ENCODE results near the gene SPARC.

SPARC gene

GRCh38 chr5:151724360-151724759, 37.6 kb upstream of the SPARC start:
- Histone ChIP-seq H3K9me3 (ENCODE audit: control extremely low read depth in 1 of 5, control insufficient read depth in 4 of 5, insufficient read depth in 2 of 5, low read depth in 1 of 5, low read length in 4 of 5) (peaks cover 0 to 4% (median 0%) of the 10 kb centered on the region in 5 experiments), H3K36me3 (ENCODE audit: control insufficient read depth in 4 of 4, insufficient read depth in 4 of 4, low read length in 3 of 4) (peaks cover 0 to 2% (median 0%) of the 10 kb centered on the region in 4 experiments), H3K27me3 (replicated peaks in 2 of 5; ENCODE audit: control insufficient read depth in 4 of 5, insufficient read depth in 5 of 5, low read length in 4 of 5) (no peaks in the 10 kb centered on the region), H3K4me1 (ENCODE audit: control extremely low read depth in 1 of 4, control insufficient read depth in 4 of 4, insufficient read depth in 4 of 4, low read length in 3 of 4) (peaks cover 6 to 18% (median 10%) of the 10 kb centered on the region in 4 experiments), H3K4me3 (ENCODE audit: control insufficient read depth in 1 of 7, extremely low read depth in 1 of 7, insufficient read depth in 4 of 7, low read depth in 2 of 7, low read length in 6 of 7) (no peak overlapping the region), H3K27ac (ENCODE audit: insufficient read depth in 1 of 2, low read depth in 1 of 2, low read length in 2 of 2, poor library complexity in 1 of 2, severe bottlenecking in 2 of 2) (no peak overlapping the region)
- POLR2A ChIA-PET: no interaction called here
- DNase-seq: no peak
- 100% methylated on average over 2 of the region's 2 CpGs for WGBS (ENCODE audit: insufficient coverage)
- CTCF ChIA-PET: no interaction called here

DNA sequence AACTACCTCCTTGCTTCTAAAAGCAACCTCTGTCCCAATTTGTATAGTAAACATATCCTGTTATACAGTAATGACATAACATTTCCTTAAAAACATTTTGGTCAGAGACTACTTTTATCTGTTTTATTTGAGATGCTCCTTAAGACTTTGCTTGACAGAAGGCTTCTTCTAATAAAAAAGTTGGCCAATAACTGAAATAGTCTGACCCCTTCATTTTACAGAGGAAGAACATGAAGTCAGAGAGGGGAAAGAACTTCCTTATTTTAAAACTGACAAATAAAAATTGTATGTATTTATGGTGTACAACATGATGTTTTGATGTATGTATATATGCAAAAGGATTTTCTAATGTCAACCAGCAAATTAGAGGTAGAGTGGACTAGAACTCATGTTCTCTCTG, 35.8 kb upstream of the SPARC start:
- ChIA-PET POLR2A (no interaction called here), CTCF (interaction anchor here (0.8 to 9.2 kb wide), 7 partner anchors 11 to 70 kb away, joined by 3 to 113 read pairs (median 5); no protein-coding TSS in a partner anchor)
- no peaks in the 10 kb centered on the region for H3K9me3 ChIP-seq (ENCODE audit: control extremely low read depth in 1 of 5, control insufficient read depth in 4 of 5, insufficient read depth in 2 of 5, low read depth in 1 of 5, low read length in 4 of 5)
- H3K36me3 ChIP-seq (ENCODE audit: control insufficient read depth in 4 of 4, insufficient read depth in 4 of 4, low read length in 3 of 4): peaks cover 0 to 2% (median 0%) of the 10 kb centered on the region in 4 experiments
- H3K27ac ChIP-seq (ENCODE audit: insufficient read depth in 1 of 2, low read depth in 1 of 2, low read length in 2 of 2, poor library complexity in 1 of 2, severe bottlenecking in 2 of 2): no peak overlapping the region
- H3K4me1 ChIP-seq (ENCODE audit: control extremely low read depth in 1 of 4, control insufficient read depth in 4 of 4, insufficient read depth in 4 of 4, low read length in 3 of 4): peaks cover 6 to 18% (median 10%) of the 10 kb centered on the region in 4 experiments
- H3K27me3 ChIP-seq (replicated peaks in 2 of 5; ENCODE audit: control insufficient read depth in 4 of 5, insufficient read depth in 5 of 5, low read length in 4 of 5): no peaks in the 10 kb centered on the region
- DNase-seq: no peak
- no peak overlapping the region for H3K4me3 ChIP-seq (ENCODE audit: control insufficient read depth in 1 of 7, extremely low read depth in 1 of 7, insufficient read depth in 4 of 7, low read depth in 2 of 7, low read length in 6 of 7)

- H3K4me3 ChIP-seq (ENCODE audit: control insufficient read depth in 1 of 7, extremely low read depth in 1 of 7, insufficient read depth in 4 of 7, low read depth in 2 of 7, low read length in 6 of 7): no peak overlapping the region
- H3K4me1 ChIP-seq (ENCODE audit: control extremely low read depth in 1 of 4, control insufficient read depth in 4 of 4, insufficient read depth in 4 of 4, low read length in 3 of 4): peaks cover 6 to 18% (median 10%) of the 10 kb centered on the region in 4 experiments
- ChIA-PET CTCF (interaction anchor here (0.8 to 9.2 kb wide), 8 partner anchors 10 to 69 kb away, joined by 3 to 113 read pairs (median 6); no protein-coding TSS in a partner anchor), POLR2A (no interaction called here)
- DNase-seq: no peak
- H3K27me3 ChIP-seq (replicated peaks in 2 of 5; ENCODE audit: control insufficient read depth in 4 of 5, insufficient read depth in 5 of 5, low read length in 4 of 5): no peaks in the 10 kb centered on the region
- H3K9me3 ChIP-seq (ENCODE audit: control extremely low read depth in 1 of 5, control insufficient read depth in 4 of 5, insufficient read depth in 2 of 5, low read depth in 1 of 5, low read length in 4 of 5): no peaks in the 10 kb centered on the region
- H3K36me3 ChIP-seq (ENCODE audit: control insufficient read depth in 4 of 4, insufficient read depth in 4 of 4, low read length in 3 of 4): peaks cover 0 to 2% (median 0%) of the 10 kb centered on the region in 4 experiments
- peak overlapping the region in 1 of 2 experiments; percentile 27 for H3K27ac ChIP-seq (ENCODE audit: insufficient read depth in 1 of 2, low read depth in 1 of 2, low read length in 2 of 2, poor library complexity in 1 of 2, severe bottlenecking in 2 of 2)
These were observed 35.2 kb upstream of the SPARC start for GRCh38 chr5:151721812-151722391.

DNA sequence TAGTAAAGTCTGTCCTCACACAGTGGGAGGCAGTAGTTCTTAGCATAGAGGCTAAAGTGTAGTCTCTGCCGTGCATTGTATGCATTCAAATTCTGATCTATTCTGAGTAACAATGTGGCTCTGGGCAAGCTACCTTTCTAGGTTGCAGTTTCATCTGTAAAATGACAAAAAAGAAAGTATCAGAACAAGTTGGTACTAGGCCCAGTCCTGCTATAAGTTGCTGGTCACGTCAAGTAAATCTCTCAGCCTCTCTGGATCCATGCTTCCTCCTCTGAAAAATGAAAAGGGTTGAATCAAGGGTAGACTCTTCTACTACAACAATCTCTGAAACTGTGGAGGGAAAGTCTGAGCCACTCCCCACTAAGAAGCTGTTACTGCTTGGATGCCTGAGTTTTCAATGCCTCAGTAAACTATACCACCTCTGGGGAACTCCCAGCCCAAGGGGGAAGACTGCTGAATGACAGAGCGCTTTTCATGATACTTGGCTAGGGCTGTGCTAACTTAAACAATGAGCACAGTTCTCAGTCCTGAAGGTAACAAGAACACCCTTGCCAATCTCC, 34.5 kb upstream of the SPARC start:
- H3K36me3 ChIP-seq (ENCODE audit: control insufficient read depth in 4 of 4, insufficient read depth in 4 of 4, low read length in 3 of 4): no peaks in the 10 kb centered on the region
- no peaks in the 10 kb centered on the region for H3K27me3 ChIP-seq (replicated peaks in 2 of 5; ENCODE audit: control insufficient read depth in 4 of 5, insufficient read depth in 5 of 5, low read length in 4 of 5)
- H3K4me1 ChIP-seq (ENCODE audit: control extremely low read depth in 1 of 4, control insufficient read depth in 4 of 4, insufficient read depth in 4 of 4, low read length in 3 of 4): peaks cover 6 to 18% (median 10%) of the 10 kb centered on the region in 4 experiments
- H3K27ac ChIP-seq (ENCODE audit: insufficient read depth in 1 of 2, low read depth in 1 of 2, low read length in 2 of 2, poor library complexity in 1 of 2, severe bottlenecking in 2 of 2): peak overlapping the region in 1 of 2 experiments; percentile 27
- CTCF ChIA-PET: interaction anchor here (0.6 to 9.2 kb wide), 11 partner anchors 13 to 69 kb away, joined by 3 to 113 read pairs (median 5); no protein-coding TSS in a partner anchor
- WGBS (ENCODE audit: insufficient coverage): 93% methylated on average over 3 of the region's 3 CpGs
- POLR2A ChIA-PET: no interaction called here
- DNase-seq: peak in 2 of 3 donors; percentile 66 to 67
- H3K9me3 ChIP-seq (ENCODE audit: control extremely low read depth in 1 of 5, control insufficient read depth in 4 of 5, insufficient read depth in 2 of 5, low read depth in 1 of 5, low read length in 4 of 5): no peaks in the 10 kb centered on the region
- no peak overlapping the region for H3K4me3 ChIP-seq (ENCODE audit: control insufficient read depth in 1 of 7, extremely low read depth in 1 of 7, insufficient read depth in 4 of 7, low read depth in 2 of 7, low read length in 6 of 7)

- ChIA-PET POLR2A (no interaction called here), CTCF (interaction anchor here (0.8 to 9.2 kb wide), 11 partner anchors 9 to 68 kb away, joined by 3 to 113 read pairs (median 4); no protein-coding TSS in a partner anchor)
- Histone ChIP-seq H3K4me3 (ENCODE audit: control insufficient read depth in 1 of 7, extremely low read depth in 1 of 7, insufficient read depth in 4 of 7, low read depth in 2 of 7, low read length in 6 of 7) (no peak overlapping the region), H3K9me3 (ENCODE audit: control extremely low read depth in 1 of 5, control insufficient read depth in 4 of 5, insufficient read depth in 2 of 5, low read depth in 1 of 5, low read length in 4 of 5) (no peaks in the 10 kb centered on the region), H3K36me3 (ENCODE audit: control insufficient read depth in 4 of 4, insufficient read depth in 4 of 4, low read length in 3 of 4) (no peaks in the 10 kb centered on the region), H3K27ac (ENCODE audit: insufficient read depth in 1 of 2, low read depth in 1 of 2, low read length in 2 of 2, poor library complexity in 1 of 2, severe bottlenecking in 2 of 2) (no peak overlapping the region), H3K4me1 (ENCODE audit: control extremely low read depth in 1 of 4, control insufficient read depth in 4 of 4, insufficient read depth in 4 of 4, low read length in 3 of 4) (peaks cover 6 to 18% (median 10%) of the 10 kb centered on the region in 4 experiments), H3K27me3 (replicated peaks in 2 of 5; ENCODE audit: control insufficient read depth in 4 of 5, insufficient read depth in 5 of 5, low read length in 4 of 5) (no peaks in the 10 kb centered on the region)
- WGBS (ENCODE audit: insufficient coverage): 100% methylated on average over 2 of the region's 2 CpGs
- no peak for DNase-seq
These were observed 33.5 kb upstream of the SPARC start for GRCh38 chr5:151720215-151720614.

- no peaks in the 10 kb centered on the region for H3K9me3 ChIP-seq (ENCODE audit: control extremely low read depth in 1 of 5, control insufficient read depth in 4 of 5, insufficient read depth in 2 of 5, low read depth in 1 of 5, low read length in 4 of 5)
- CTCF ChIA-PET: interaction anchor here (0.8 to 9.2 kb wide), 14 partner anchors 10 to 67 kb away, joined by 3 to 113 read pairs (median 4); no protein-coding TSS in a partner anchor
- peaks cover 6 to 18% (median 10%) of the 10 kb centered on the region in 4 experiments for H3K4me1 ChIP-seq (ENCODE audit: control extremely low read depth in 1 of 4, control insufficient read depth in 4 of 4, insufficient read depth in 4 of 4, low read length in 3 of 4)
- H3K4me3 ChIP-seq (ENCODE audit: control insufficient read depth in 1 of 7, extremely low read depth in 1 of 7, insufficient read depth in 4 of 7, low read depth in 2 of 7, low read length in 6 of 7): no peak overlapping the region
- DNase-seq: peak; percentile 19 to 50 (median 39)
- 100% methylated on average over 4 of the region's 6 CpGs for WGBS (ENCODE audit: insufficient coverage)
- H3K27ac ChIP-seq (ENCODE audit: insufficient read depth in 1 of 2, low read depth in 1 of 2, low read length in 2 of 2, poor library complexity in 1 of 2, severe bottlenecking in 2 of 2): no peak overlapping the region
- H3K36me3 ChIP-seq (ENCODE audit: control insufficient read depth in 4 of 4, insufficient read depth in 4 of 4, low read length in 3 of 4): no peaks in the 10 kb centered on the region
- POLR2A ChIA-PET: no interaction called here
- no peaks in the 10 kb centered on the region for H3K27me3 ChIP-seq (replicated peaks in 2 of 5; ENCODE audit: control insufficient read depth in 4 of 5, insufficient read depth in 5 of 5, low read length in 4 of 5)
These were observed 32.7 kb upstream of the SPARC start for GRCh38 chr5:151719228-151720000.

Data from common myeloid progenitor, CD34-positive (primary cell).